Esophagus muscularis mucosa (tissue), 4 donors: ENCODE measurements around the gene STK24. TPM values are rescaled to one million over a fixed set of nuclear protein-coding genes. Genes with fewer than 3 reads are reported as not detected.

Source experiments
- DNase-seq: peaks from one replicate; pipeline ENCODE4 v3.0.0-alpha.2; 2017; ENCODE audit errors: extremely low spot score
- H3K27ac ChIP-seq, 4 donors: fragments of 200-600 bp; sonication (generic); replicated peaks in 1 of 4; 1 replicate in 3 of 4; 2 replicates in 1 of 4; pipeline ENCODE4 v1.5.1; 2016 to 2019; ENCODE audit warnings: mild to moderate bottlenecking in 1 of 4
- H3K27me3 ChIP-seq, 4 donors: fragments of 200-600 bp; sonication (generic); one replicate each; pipeline versions ENCODE4 v1.5.1 to v1.6.0; 2016 to 2019
- H3K36me3 ChIP-seq, 4 donors: fragments of 200-600 bp; sonication (generic); one replicate each; pipeline ENCODE4 v1.5.1; 2016 to 2019
- H3K4me1 ChIP-seq, 4 donors: fragments of 200-600 bp; sonication (generic); one replicate each; pipeline ENCODE4 v1.5.1; 2016 to 2019
- H3K4me3 ChIP-seq, 4 donors: fragments of 200-600 bp; sonication (generic); 1 replicate in 2 of 4; 2 replicates in 2 of 4; pipeline ENCODE4 v1.5.1; 2016 to 2019; ENCODE audit warnings: mild to moderate bottlenecking in 4 of 4, moderate library complexity in 1 of 4
- H3K9me3 ChIP-seq, 4 donors: fragments of 200-600 bp; sonication (generic); 1 replicate in 3 of 4; 2 replicates in 1 of 4; pipeline ENCODE4 v1.5.1; 2016 to 2019
- EP300 ChIP-seq: sonication (generic); formaldehyde crosslinking; IDR thresholded peaks from one replicate; pipeline ENCODE4 v1.6.1; 2017; ENCODE audit warnings: antibody characterized with exemption
- POLR2A ChIP-seq: fragments of 450-650 bp; IDR thresholded peaks from one replicate; pipeline ENCODE4 v1.6.1; 2017; ENCODE audit warnings: antibody characterized with exemption, moderate library complexity, mild to moderate bottlenecking, low read depth
- POLR2AphosphoS5 ChIP-seq, 2 donors: sonication (generic); formaldehyde crosslinking; IDR thresholded peaks; one replicate each; pipeline ENCODE4 v1.6.1; 2017; ENCODE audit warnings: antibody characterized with exemption in 2 of 2
- WGBS: methylation state at CpG from one replicate; pipeline ENCODE4 v1.1.5; 2018; 5-methylcytosine and 5-hydroxymethylcytosine counted together
- intact Hi-C: fragments of 100-400 bp; cut with DNase I; formaldehyde crosslinking; loops from one replicate; pipeline ENCODE4 v1.15.1; 2023
- total RNA-seq, 4 donors: library from RNA; depleted of rRNA; stranded (reverse); fragments of >200 nt; gene quantifications; one replicate each; pipeline versions ENCODE4 v1.1.0 to v1.2.1, GENCODE V29; 2016
- TF ChIP-seq, protein P1 (sequence below), 3 experiments: fragments of 200-600 bp in 2 of 3; fragments of 450-650 bp in 1 of 3; sonication (generic) in 2 of 3; IDR thresholded peaks; one replicate each; pipeline ENCODE4 v1.5.1; 2017 to 2019; ENCODE audit warnings: antibody characterized with exemption in 3 of 3, mild to moderate bottlenecking in 2 of 3, moderate library complexity in 1 of 3

STK24 gene
- total RNA-seq, 4 donors from 2014 or later = 61.9 to 108 (median 96.7) TPM

DNA sequence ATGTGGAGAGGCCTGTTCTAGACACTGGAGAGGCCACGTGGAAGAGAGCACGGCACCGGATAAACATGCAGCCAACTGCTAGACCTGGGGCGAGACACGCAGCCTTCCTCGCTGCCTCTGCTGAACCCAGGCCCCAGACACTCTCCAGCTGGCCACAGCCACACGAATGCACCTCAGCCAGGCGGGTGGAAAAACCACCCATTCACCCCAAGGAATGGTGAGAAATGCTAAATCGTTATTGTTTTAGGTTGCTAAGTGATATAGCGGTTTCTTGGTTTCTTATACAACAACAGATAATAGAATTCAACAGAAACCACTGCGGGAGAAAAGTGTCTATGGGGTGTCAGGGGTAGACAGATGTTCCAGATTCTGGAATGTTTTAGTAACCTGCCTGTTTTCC is 52.5 kb downstream of the STK24 start:
- 88% methylated on average over 7 of the region's 11 CpGs for WGBS

DNA sequence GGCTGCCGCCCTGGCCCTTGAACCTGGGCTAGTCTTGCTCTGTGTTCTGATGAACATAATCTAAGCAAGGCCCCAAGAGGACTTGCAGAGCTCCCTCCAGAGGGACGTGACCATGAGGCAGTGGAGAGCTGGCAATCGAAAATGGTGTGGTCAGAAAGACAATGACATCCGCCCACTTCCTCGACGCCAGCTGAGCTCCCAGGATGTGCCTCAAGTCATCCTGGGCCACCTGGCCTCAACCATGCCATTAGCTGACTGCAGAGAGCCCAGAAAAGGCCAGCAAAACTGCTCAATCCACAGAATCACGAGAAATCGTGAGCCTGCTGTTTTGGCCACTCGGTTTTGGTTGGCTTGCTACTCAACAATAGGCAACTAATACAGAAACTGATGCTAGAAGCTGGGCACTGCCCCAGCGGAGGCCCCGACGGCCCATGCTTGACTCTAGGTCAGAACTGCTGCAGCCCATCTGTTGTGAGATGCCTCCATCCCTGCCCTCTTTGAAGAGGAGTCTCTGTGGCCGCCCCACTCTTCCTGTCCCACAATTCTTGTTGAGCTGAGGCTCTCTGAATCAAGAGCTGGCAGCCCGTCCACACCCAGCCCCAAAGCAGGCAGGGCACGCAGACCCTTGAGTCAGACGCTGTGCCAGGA is 53.3 kb downstream of the STK24 start:
- Histone ChIP-seq H3K9me3 (no peaks in the 10 kb centered on the region), H3K4me1 (peaks cover 59 to 88% (median 74%) of the 10 kb centered on the region in 4 donors), H3K36me3 (peaks cover 0 to 1% (median 0%) of the 10 kb centered on the region in 4 donors), H3K4me3 (no peak overlapping the region), H3K27ac (no peak overlapping the region), H3K27me3 (no peaks in the 10 kb centered on the region)
- intact Hi-C loops = no loop called here
- WGBS = 93% methylated on average over 8 of the region's 16 CpGs
- no peak for DNase-seq
- no peak for TF ChIP-seq POLR2A
- no peak for TF ChIP-seq EP300
- TF ChIP-seq, protein P1, sequence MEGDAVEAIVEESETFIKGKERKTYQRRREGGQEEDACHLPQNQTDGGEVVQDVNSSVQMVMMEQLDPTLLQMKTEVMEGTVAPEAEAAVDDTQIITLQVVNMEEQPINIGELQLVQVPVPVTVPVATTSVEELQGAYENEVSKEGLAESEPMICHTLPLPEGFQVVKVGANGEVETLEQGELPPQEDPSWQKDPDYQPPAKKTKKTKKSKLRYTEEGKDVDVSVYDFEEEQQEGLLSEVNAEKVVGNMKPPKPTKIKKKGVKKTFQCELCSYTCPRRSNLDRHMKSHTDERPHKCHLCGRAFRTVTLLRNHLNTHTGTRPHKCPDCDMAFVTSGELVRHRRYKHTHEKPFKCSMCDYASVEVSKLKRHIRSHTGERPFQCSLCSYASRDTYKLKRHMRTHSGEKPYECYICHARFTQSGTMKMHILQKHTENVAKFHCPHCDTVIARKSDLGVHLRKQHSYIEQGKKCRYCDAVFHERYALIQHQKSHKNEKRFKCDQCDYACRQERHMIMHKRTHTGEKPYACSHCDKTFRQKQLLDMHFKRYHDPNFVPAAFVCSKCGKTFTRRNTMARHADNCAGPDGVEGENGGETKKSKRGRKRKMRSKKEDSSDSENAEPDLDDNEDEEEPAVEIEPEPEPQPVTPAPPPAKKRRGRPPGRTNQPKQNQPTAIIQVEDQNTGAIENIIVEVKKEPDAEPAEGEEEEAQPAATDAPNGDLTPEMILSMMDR (IDR thresholded peaks at IDR 0.05) = no peak
- no peak for TF ChIP-seq POLR2AphosphoS5 (IDR thresholded peaks at IDR 0.05)

More for the DNA sequence above, 52.5 kb downstream of the STK24 start:
- DNase-seq = no peak
- Histone ChIP-seq H3K9me3 (no peaks in the 10 kb centered on the region), H3K27me3 (no peaks in the 10 kb centered on the region), H3K36me3 (no peaks in the 10 kb centered on the region), H3K4me3 (no peak overlapping the region), H3K4me1 (peaks cover 64 to 96% (median 82%) of the 10 kb centered on the region in 4 donors), H3K27ac (peak overlapping the region in 1 of 4 donors; percentile 38)
- TF ChIP-seq POLR2AphosphoS5 (IDR thresholded peaks at IDR 0.05) (no peak), EP300 (no peak), POLR2A (no peak)
- TF ChIP-seq, protein P1 (IDR thresholded peaks at IDR 0.05) = no peak
- intact Hi-C loops = no loop called here

DNA sequence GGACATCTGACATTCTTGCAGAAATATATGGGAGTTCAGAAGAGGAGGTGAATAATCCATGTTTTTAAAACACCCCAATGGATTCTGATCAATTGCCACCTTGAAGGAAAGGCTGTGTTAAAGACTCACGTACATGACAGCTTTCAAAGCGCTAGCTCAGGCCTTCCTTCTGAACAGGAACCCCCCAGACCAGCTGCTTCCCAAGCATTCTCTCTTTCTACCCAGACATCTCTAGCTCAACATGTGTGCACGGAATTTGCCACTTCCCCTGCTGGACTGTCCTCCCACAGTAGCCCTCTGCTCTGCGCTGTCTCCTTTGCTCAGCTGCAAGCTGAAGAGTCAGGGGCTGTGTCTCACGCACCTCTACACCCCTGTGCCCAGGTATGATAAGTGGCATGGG is 54.5 kb downstream of the STK24 start:
- Histone ChIP-seq H3K36me3 (peaks cover 0 to 6% (median 2%) of the 10 kb centered on the region in 4 donors), H3K9me3 (no peaks in the 10 kb centered on the region), H3K27me3 (no peaks in the 10 kb centered on the region), H3K27ac (peak overlapping the region in 1 of 4 donors; percentile 8), H3K4me3 (no peak overlapping the region), H3K4me1 (peaks cover 58 to 76% (median 66%) of the 10 kb centered on the region in 4 donors)
- intact Hi-C loops = no loop called here
- 89% methylated on average over 5 of the region's 5 CpGs for WGBS
- DNase-seq = no peak
- TF ChIP-seq EP300 = no peak
- TF ChIP-seq, protein P1 (IDR thresholded peaks at IDR 0.05) = no peak

DNA sequence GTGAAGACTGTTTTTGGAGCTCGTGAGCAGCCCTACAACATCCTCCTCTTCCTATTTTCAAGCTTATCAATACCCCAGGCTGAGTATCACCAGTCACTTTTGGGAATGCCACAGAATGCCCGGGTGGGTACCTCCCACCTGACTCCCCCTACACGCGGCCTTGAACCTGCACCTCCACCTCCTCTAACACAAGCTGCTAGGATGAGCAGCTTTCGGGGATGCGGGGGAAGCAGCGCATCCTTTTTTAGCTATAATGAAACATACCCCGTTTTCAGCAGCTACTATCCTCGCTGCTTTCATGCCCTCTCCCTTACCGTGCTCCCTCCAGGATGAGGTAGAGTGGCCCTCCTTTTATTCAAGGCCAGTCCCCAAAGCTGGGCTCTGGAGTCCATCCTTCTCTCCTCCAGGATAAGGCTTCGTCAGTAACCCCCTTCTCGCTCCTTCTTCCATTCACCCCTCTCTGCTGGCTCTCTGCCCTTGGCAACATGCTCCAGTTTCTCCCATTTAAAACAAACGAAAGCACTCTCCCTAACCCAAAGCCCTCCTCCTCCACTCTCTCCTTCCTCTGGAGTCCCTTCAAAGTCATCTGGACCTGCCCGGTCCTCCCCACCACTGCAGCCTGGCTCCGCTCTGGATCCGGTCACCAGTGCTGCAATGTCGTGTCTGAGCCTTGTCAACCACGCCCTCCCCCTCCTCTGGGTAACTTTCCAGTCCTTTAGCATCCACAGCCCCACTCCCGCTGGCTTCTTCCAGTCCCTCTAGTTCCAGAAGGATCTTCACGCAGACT is 55.3 kb downstream of the STK24 start:
- Histone ChIP-seq H3K9me3 (no peaks in the 10 kb centered on the region), H3K36me3 (peaks cover 0 to 7% (median 3%) of the 10 kb centered on the region in 4 donors), H3K4me1 (peaks cover 61 to 76% (median 65%) of the 10 kb centered on the region in 4 donors), H3K27ac (peak overlapping the region in 1 of 4 donors; percentile 8), H3K4me3 (no peak overlapping the region), H3K27me3 (no peaks in the 10 kb centered on the region)
- DNase-seq = no peak
- intact Hi-C loops = no loop called here
- TF ChIP-seq POLR2AphosphoS5 (IDR thresholded peaks at IDR 0.05) = no peak
- TF ChIP-seq POLR2A = no peak
- no peak for TF ChIP-seq EP300
- TF ChIP-seq, protein P1 (IDR thresholded peaks at IDR 0.05) = no peak
- 68% methylated on average over 20 of the region's 20 CpGs for WGBS
